Ascending aorta (tissue), 2 donors: ENCODE results near the gene RABGAP1L. TPM values are rescaled to one million over a fixed set of nuclear protein-coding genes. Genes with fewer than 3 reads are reported as not detected.
"Not testable (repeated sequence)": the region's sequence is repeated elsewhere in the genome, so short reads cannot be mapped to it uniquely, and the experiment has no call there.

Experiments
- DNase-seq, 2 donors: peaks; one replicate each; pipeline ENCODE4 v3.0.0-alpha.2; 2019; ENCODE audit warnings: low spot score in 2 of 2
- H3K27ac ChIP-seq, 2 donors: fragments of 200-600 bp; sonication (generic); one replicate each; pipeline ENCODE4 v1.5.1; 2016 to 2017; ENCODE audit warnings: mild to moderate bottlenecking in 1 of 2
- H3K27me3 ChIP-seq: fragments of 200-600 bp; sonication (generic); one replicate; pipeline ENCODE4 v1.5.1; 2017
- H3K36me3 ChIP-seq, 2 donors: fragments of 200-600 bp; sonication (generic); one replicate each; pipeline ENCODE4 v1.5.1; 2016
- H3K4me1 ChIP-seq, 2 donors: fragments of 200-600 bp; sonication (generic); one replicate each; pipeline ENCODE4 v1.5.1; 2016 to 2017; ENCODE audit warnings: mild to moderate bottlenecking in 1 of 2
- H3K4me3 ChIP-seq, 2 donors: fragments of 200-600 bp; sonication (generic); one replicate each; pipeline ENCODE4 v1.5.1; 2016 to 2017; ENCODE audit warnings: mild to moderate bottlenecking in 1 of 2
- H3K9me3 ChIP-seq, 2 donors: fragments of 200-600 bp; sonication (generic); one replicate each; pipeline ENCODE4 v1.5.1; 2016
- intact Hi-C: fragments of 100-400 bp; cut with DNase I; formaldehyde crosslinking; loops from one replicate; pipeline ENCODE4 v1.15.1; 2023
- total RNA-seq: library from RNA; depleted of rRNA; stranded (reverse); fragments of >200 nt; gene quantifications from one replicate; pipeline ENCODE4 v1.1.0, GENCODE V29; 2016
- TF ChIP-seq, protein P1 (sequence below), 3 experiments: fragments of 200-600 bp in 2 of 3; fragments of 450-650 bp in 1 of 3; sonication (generic) in 2 of 3; IDR thresholded peaks; one replicate each; pipeline ENCODE4 v1.5.1; 2016 to 2019; ENCODE audit warnings: antibody characterized with exemption in 3 of 3, mild to moderate bottlenecking in 1 of 3, moderate library complexity in 1 of 3

RABGAP1L gene
- total RNA-seq, 1 donor from 2014 or later: 48.4 TPM

GRCh38 chr1:174686213-174686612, 526.9 kb downstream of the RABGAP1L start:
- Histone ChIP-seq H3K27ac (no peak overlapping the region), H3K27me3 (no peaks in the 10 kb centered on the region), H3K4me1 (no peaks in the 10 kb centered on the region), H3K4me3 (no peak overlapping the region), H3K9me3 (no peaks in the 10 kb centered on the region), H3K36me3 (no peaks in the 10 kb centered on the region)
- no peak for DNase-seq
- intact Hi-C loops: no loop called here
- TF ChIP-seq, protein P1, sequence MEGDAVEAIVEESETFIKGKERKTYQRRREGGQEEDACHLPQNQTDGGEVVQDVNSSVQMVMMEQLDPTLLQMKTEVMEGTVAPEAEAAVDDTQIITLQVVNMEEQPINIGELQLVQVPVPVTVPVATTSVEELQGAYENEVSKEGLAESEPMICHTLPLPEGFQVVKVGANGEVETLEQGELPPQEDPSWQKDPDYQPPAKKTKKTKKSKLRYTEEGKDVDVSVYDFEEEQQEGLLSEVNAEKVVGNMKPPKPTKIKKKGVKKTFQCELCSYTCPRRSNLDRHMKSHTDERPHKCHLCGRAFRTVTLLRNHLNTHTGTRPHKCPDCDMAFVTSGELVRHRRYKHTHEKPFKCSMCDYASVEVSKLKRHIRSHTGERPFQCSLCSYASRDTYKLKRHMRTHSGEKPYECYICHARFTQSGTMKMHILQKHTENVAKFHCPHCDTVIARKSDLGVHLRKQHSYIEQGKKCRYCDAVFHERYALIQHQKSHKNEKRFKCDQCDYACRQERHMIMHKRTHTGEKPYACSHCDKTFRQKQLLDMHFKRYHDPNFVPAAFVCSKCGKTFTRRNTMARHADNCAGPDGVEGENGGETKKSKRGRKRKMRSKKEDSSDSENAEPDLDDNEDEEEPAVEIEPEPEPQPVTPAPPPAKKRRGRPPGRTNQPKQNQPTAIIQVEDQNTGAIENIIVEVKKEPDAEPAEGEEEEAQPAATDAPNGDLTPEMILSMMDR (IDR thresholded peaks at IDR 0.05): no peak

GRCh38 chr1:174689524-174689923, 530.2 kb downstream of the RABGAP1L start:
- TF ChIP-seq, protein P1 (IDR thresholded peaks at IDR 0.05): no peak
- Histone ChIP-seq H3K36me3 (no peaks in the 10 kb centered on the region), H3K27me3 (no peaks in the 10 kb centered on the region), H3K4me1 (no peaks in the 10 kb centered on the region), H3K9me3 (no peaks in the 10 kb centered on the region), H3K27ac (no peak overlapping the region), H3K4me3 (no peak overlapping the region)
- DNase-seq: no peak
- intact Hi-C loops: no loop called here

DNA sequence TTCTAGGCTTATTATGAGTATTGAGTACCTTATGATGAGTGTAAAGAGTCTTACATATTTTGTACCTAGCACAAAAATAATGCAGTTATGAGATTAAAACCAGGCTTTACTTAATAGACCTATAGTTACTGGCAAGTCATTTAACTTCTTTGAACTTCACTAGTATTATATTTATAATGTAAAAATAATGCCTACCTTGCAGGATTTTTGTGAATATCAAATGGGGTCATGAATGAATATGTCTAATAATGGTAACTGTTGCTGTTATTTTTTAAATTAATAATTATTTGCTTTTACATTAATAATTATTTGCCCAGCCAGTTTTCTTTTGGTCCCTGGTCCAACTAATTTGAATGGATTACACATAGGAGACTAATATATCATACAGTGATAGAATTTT, 530.9 kb downstream of the RABGAP1L start:
- TF ChIP-seq, protein P1 (IDR thresholded peaks at IDR 0.05): no peak

DNA sequence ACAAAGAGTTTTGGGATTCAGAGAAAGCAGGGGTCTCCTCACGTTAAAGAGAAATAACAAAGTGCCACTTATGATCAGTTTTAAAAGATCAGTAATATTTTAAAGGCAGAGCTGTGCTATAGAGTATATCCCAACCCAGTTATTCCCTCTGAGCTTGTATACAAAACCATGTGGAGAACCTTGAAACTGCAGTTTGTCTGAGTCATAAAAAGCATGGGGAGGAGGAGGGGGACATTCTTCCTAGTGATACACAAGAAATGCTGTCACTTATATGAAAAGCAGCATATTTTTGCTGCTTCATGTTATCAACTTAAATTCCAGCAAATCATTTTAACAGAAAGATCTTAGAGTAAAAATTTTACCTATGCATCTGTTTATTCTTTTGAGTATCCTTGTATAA, 533.0 kb downstream of the RABGAP1L start:
- H3K4me1 ChIP-seq: no peaks in the 10 kb centered on the region
- no peak overlapping the region for H3K4me3 ChIP-seq
- H3K27ac ChIP-seq: no peak overlapping the region
- H3K27me3 ChIP-seq: no peaks in the 10 kb centered on the region
- no peaks in the 10 kb centered on the region for H3K9me3 ChIP-seq
- DNase-seq: no peak
- TF ChIP-seq, protein P1 (IDR thresholded peaks at IDR 0.05): no peak
- intact Hi-C loops: no loop called here
- H3K36me3 ChIP-seq: no peaks in the 10 kb centered on the region

More for the DNA sequence above, 530.9 kb downstream of the RABGAP1L start:
- no peak for DNase-seq
- Histone ChIP-seq H3K27me3 (no peaks in the 10 kb centered on the region), H3K36me3 (no peaks in the 10 kb centered on the region), H3K4me3 (no peak overlapping the region), H3K9me3 (no peaks in the 10 kb centered on the region), H3K4me1 (no peaks in the 10 kb centered on the region), H3K27ac (no peak overlapping the region)
- intact Hi-C loops: no loop called here

GRCh38 chr1:174693085-174693484, 533.8 kb downstream of the RABGAP1L start:
- intact Hi-C loops: no loop called here

DNA sequence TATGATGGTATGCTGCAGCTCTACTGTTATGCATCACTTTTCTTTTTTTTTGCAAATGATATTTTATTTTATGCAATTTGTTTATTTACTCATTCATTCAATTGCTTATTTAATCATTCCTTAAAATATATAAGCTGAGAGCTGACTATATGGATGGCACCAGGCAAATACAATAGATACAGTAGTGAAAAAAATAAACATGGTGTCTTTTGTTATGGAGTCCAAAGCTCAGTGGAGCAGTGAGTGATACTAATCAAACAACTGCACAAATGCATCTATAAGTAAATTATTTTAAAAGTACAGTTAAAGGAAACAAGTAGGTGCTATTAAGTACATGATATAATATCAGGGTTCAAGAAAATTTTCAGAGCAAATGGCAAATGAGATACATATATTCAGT, 534.2 kb downstream of the RABGAP1L start:
- DNase-seq: not testable (repeated sequence)

More at GRCh38 chr1:174693085-174693484, 533.8 kb downstream of the RABGAP1L start:
- Histone ChIP-seq H3K27me3 (no peaks in the 10 kb centered on the region), H3K27ac (no peak overlapping the region), H3K36me3 (no peaks in the 10 kb centered on the region), H3K9me3 (no peaks in the 10 kb centered on the region), H3K4me1 (no peaks in the 10 kb centered on the region), H3K4me3 (no peak overlapping the region)
- no peak for DNase-seq
- TF ChIP-seq, protein P1 (IDR thresholded peaks at IDR 0.05): no peak

More for the DNA sequence above, 534.2 kb downstream of the RABGAP1L start:
- H3K36me3 ChIP-seq, H3K27ac ChIP-seq, intact Hi-C loops, H3K4me1 ChIP-seq, H3K9me3 ChIP-seq, H3K4me3 ChIP-seq, H3K27me3 ChIP-seq: not testable (repeated sequence)
